GM20000 (cell line): Measurements from ENCODE around the gene TNXB.
A peak's percentile ranks its signal among the peaks of the same experiment; 100 is the strongest.

Source experiments
- DNase-seq: peaks from one replicate; pipeline ENCODE4 v3.0.0; 2012; ENCODE audit warnings: low spot score
- TF ChIP-seq, protein P1 (sequence below): IDR thresholded peaks from 2 replicates; pipeline ENCODE4 v1.5.1; 2012; ENCODE audit warnings: mild to moderate bottlenecking, control low read depth; ENCODE audit errors: extremely low read depth, missing control alignments

Gene TNXB, protein sequence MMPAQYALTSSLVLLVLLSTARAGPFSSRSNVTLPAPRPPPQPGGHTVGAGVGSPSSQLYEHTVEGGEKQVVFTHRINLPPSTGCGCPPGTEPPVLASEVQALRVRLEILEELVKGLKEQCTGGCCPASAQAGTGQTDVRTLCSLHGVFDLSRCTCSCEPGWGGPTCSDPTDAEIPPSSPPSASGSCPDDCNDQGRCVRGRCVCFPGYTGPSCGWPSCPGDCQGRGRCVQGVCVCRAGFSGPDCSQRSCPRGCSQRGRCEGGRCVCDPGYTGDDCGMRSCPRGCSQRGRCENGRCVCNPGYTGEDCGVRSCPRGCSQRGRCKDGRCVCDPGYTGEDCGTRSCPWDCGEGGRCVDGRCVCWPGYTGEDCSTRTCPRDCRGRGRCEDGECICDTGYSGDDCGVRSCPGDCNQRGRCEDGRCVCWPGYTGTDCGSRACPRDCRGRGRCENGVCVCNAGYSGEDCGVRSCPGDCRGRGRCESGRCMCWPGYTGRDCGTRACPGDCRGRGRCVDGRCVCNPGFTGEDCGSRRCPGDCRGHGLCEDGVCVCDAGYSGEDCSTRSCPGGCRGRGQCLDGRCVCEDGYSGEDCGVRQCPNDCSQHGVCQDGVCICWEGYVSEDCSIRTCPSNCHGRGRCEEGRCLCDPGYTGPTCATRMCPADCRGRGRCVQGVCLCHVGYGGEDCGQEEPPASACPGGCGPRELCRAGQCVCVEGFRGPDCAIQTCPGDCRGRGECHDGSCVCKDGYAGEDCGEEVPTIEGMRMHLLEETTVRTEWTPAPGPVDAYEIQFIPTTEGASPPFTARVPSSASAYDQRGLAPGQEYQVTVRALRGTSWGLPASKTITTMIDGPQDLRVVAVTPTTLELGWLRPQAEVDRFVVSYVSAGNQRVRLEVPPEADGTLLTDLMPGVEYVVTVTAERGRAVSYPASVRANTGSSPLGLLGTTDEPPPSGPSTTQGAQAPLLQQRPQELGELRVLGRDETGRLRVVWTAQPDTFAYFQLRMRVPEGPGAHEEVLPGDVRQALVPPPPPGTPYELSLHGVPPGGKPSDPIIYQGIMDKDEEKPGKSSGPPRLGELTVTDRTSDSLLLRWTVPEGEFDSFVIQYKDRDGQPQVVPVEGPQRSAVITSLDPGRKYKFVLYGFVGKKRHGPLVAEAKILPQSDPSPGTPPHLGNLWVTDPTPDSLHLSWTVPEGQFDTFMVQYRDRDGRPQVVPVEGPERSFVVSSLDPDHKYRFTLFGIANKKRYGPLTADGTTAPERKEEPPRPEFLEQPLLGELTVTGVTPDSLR (N-terminal part only)

DNA sequence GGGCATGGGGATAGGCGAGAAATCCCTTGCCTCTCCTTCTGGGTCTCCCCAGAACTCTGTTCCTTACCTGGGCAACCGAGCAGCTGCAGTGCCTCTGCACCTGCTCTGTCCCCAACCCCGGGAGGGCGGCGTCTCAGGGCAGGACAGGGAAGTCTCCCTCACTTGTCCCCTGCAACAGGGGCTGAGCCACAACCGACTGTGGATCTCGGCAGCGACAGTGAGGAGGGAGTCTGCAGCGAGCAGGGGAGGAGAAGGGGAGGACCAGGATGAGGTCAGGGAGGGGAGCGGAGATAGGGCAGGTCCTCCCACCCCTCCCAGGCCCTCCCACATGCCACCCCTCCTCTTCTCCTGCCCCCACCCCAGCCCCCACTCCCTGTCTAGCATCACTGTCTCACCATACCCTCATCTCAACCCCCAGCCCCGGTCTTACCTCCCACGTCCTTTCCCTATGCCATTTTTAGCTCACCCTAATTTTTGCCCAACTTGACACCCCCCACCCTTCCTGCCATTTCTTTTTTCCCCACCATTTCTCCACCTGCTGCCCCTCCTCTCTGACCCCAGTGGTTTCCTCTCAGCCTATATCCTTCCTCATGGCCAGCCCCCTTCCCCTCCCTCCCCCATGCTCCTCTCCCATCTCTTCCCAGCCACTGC is at the start of gene TNXB:
TNXB (minus strand) TSS at position 225 of the 651 bp plus-strand sequence. CDS start 11,140 bp downstream, outside the sequence.
- TF ChIP-seq, protein P1, sequence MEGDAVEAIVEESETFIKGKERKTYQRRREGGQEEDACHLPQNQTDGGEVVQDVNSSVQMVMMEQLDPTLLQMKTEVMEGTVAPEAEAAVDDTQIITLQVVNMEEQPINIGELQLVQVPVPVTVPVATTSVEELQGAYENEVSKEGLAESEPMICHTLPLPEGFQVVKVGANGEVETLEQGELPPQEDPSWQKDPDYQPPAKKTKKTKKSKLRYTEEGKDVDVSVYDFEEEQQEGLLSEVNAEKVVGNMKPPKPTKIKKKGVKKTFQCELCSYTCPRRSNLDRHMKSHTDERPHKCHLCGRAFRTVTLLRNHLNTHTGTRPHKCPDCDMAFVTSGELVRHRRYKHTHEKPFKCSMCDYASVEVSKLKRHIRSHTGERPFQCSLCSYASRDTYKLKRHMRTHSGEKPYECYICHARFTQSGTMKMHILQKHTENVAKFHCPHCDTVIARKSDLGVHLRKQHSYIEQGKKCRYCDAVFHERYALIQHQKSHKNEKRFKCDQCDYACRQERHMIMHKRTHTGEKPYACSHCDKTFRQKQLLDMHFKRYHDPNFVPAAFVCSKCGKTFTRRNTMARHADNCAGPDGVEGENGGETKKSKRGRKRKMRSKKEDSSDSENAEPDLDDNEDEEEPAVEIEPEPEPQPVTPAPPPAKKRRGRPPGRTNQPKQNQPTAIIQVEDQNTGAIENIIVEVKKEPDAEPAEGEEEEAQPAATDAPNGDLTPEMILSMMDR, result no peak
- DNase-seq, result no peak

DNA sequence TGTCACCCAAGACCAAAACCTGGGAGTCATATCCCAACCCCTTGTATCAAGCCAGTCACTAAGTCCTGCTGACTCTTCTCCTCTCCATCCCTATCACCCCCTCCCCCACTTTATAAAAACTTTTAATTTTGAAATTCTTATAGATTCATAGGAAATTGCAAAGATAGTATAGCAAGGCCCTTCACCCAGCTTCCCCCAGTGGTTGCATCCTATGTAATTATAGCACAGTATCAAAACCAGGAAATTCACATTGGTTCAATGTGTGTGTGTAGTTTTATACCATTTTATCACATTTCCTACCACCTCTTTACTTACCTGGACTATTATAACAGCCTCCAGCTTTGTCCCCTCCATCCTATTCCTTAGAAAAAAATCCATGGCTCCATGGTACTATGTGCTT is 48.9 kb upstream of the TNXB start:
- DNase-seq, result no peak
- TF ChIP-seq, protein P1, result no peak

DNA sequence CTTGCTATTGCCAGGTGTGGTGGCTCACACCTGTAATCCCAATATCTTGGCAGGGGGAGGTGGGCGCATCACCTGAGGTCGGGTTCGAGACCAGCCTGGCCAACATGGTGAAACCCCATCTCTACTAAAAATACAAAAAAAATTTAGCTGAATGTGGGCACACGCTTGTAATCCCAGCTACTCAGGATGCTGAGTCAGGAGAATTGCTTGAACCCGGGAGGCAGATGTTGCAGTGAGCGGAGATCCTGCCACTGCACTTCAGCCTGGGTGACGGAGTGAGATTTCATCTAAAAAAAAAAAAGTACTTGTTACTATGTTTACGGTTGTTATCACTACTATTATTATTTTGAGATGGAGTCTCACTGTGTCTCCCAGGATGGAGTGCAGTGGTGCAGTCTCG is 47.8 kb upstream of the TNXB start:
- no peak for DNase-seq
- TF ChIP-seq, protein P1, result no peak

DNA sequence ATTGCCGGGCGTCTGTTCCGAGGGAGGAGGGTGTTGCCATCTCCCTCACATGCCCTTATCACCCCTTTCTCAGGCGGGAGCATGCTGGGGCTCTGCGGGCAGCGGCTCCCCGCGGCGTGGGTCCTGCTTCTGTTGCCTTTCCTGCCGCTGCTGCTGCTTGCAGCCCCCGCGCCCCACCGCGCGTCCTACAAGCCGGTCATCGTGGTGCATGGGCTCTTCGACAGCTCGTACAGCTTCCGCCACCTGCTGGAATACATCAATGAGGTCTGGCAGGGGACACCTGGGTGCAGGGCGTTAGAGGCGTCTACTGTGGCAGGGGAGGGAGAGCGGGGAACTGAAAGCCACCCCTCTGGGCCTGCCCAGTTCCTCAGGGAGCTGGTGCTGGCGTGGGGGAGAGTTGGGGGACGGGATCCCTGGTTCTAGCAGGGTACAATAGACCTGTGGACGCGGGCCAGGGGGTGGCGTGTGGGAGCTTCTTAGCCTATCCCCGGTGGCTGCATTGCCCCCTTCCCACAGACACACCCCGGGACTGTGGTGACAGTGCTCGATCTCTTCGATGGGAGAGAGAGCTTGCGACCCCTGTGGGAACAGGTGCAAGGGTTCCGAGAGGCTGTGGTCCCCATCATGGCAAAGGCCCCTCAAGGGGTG is 45.5 kb upstream of the TNXB start:
- peak; percentile 88 for DNase-seq
- TF ChIP-seq, protein P1, result peak; percentile 79

DNA sequence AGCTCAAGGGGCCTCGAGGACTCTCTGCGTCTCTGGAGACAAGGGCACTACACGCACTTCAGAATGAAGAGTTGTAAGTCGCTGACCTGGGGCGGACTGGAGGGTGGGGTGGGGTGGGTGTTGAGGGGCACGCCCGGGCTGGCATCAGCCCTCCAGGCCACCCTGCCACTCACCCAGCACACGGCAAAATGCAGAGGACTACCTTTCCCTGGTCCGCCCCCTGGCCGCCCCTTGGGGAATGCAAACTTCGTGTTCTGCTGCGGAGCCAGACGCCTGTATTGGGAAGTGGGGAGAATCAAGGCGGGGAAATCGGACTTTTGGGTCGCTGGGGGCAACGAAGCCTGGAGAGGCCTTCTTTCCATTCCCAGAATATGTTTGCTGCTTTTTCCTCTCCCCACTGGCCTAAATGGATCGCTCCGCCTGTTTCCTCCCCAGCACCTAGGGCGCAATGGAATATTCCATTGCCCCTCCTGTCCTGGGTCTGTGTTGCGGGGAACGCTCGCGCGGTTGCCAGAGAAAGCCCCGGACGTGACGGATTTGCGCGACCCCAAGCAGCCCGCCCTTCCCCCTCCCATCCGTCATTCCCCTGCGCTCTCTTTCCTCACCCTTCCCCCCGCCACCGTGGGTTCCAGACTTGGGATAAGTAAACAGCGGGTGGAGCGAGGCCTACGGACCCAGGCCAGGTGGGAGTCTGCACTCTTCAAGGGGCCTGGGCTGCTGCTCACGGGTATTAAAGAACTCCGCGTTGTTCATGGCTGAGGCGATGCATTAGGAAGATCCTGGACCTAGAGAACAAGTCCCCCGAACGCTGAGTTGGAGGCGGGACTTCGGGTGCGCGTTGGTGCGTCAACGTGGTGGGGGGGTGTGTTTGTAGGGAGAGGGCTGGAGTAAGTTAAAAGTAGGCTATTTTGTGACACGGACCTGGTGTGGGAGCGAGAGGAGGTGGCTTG is 44.7 kb upstream of the TNXB start, which contains the start of gene PPT2:
PPT2 (plus strand) TSS at position 578 of the 950 bp plus-strand sequence. CDS start 454 bp downstream, outside the sequence.
- DNase-seq, result peak; percentile 71
- TF ChIP-seq, protein P1, result no peak
